ENCODE results near the gene DLEC1. TPM values are rescaled to one million over a fixed set of nuclear protein-coding genes. Genes with fewer than 3 reads are reported as not detected.

The DLEC1 gene
- total and polyA plus RNA-seq, 2 experiments from 2014 or later, result 0.31 to 0.66 TPM

DNA sequence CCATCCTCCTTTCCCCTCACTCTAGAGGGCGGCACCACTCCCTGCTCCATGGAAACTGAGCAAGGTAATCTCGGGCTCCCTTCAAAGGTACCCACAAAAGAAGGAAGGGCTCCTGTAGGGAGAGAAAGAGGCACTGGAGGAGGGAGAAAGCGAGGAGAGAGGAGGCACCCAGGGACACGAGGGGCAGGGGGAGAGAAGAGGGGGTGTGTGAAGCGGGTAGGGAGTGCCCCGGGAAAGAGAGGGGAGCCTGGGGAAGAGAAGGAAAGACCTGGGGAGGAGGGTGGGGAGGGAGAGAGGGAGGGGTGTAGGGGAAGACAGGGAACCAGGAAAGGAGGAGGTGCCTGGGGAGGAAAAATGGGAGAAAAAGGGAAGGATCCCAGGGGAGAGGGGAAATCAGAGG, 47.9 kb upstream of the DLEC1 start:
- Histone ChIP-seq H3K36me3 (ENCODE audit: insufficient read depth) (no peaks in the 10 kb centered on the region), H3K4me3 (peak overlapping the region; percentile 51), H3K4me2 (peak overlapping the region; percentile 80), H3K9me2 (ENCODE audit: insufficient read depth) (no peaks in the 10 kb centered on the region), H3K79me2 (replicated peaks; ENCODE audit: insufficient read depth) (no peaks in the 10 kb centered on the region), H4K20me1 (replicated peaks; ENCODE audit: insufficient read depth) (no peaks in the 10 kb centered on the region), H3K4me1 (ENCODE audit: insufficient read depth) (peaks cover 11% of the 10 kb centered on the region; the same call in 1 of the 2 replicates), H3K27ac (ENCODE audit: low read depth) (no peak overlapping the region), H2AFZ (peak overlapping the region; percentile 96), H3F3A (replicated peaks; ENCODE audit: low read depth) (peaks cover 4% of the 10 kb centered on the region; the same call in 1 of the 2 replicates), H3K27me3 (ENCODE audit: insufficient read depth) (no peaks in the 10 kb centered on the region)
- DNase-seq (ENCODE audit: low spot score) (peak; percentile 30), ATAC-seq (peak; percentile 17)
- peak overlapping the region; percentile 49 for H3K4me3 Mint-ChIP-seq
- no peak overlapping the region for H3K27ac Mint-ChIP-seq
- no peaks in the 10 kb centered on the region for H3K9me3 Mint-ChIP-seq
- peaks cover 20% of the 10 kb centered on the region for H3K27me3 Mint-ChIP-seq (ENCODE audit: insufficient read depth, low read depth, poor library complexity)
- TF ChIP-seq, protein P1, sequence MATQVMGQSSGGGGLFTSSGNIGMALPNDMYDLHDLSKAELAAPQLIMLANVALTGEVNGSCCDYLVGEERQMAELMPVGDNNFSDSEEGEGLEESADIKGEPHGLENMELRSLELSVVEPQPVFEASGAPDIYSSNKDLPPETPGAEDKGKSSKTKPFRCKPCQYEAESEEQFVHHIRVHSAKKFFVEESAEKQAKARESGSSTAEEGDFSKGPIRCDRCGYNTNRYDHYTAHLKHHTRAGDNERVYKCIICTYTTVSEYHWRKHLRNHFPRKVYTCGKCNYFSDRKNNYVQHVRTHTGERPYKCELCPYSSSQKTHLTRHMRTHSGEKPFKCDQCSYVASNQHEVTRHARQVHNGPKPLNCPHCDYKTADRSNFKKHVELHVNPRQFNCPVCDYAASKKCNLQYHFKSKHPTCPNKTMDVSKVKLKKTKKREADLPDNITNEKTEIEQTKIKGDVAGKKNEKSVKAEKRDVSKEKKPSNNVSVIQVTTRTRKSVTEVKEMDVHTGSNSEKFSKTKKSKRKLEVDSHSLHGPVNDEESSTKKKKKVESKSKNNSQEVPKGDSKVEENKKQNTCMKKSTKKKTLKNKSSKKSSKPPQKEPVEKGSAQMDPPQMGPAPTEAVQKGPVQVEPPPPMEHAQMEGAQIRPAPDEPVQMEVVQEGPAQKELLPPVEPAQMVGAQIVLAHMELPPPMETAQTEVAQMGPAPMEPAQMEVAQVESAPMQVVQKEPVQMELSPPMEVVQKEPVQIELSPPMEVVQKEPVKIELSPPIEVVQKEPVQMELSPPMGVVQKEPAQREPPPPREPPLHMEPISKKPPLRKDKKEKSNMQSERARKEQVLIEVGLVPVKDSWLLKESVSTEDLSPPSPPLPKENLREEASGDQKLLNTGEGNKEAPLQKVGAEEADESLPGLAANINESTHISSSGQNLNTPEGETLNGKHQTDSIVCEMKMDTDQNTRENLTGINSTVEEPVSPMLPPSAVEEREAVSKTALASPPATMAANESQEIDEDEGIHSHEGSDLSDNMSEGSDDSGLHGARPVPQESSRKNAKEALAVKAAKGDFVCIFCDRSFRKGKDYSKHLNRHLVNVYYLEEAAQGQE (IDR thresholded peaks at IDR 0.05; ENCODE audit: unreplicated experiment), result no peak
- TF ChIP-seq, protein P2, sequence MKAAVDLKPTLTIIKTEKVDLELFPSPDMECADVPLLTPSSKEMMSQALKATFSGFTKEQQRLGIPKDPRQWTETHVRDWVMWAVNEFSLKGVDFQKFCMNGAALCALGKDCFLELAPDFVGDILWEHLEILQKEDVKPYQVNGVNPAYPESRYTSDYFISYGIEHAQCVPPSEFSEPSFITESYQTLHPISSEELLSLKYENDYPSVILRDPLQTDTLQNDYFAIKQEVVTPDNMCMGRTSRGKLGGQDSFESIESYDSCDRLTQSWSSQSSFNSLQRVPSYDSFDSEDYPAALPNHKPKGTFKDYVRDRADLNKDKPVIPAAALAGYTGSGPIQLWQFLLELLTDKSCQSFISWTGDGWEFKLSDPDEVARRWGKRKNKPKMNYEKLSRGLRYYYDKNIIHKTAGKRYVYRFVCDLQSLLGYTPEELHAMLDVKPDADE (IDR thresholded peaks at IDR 0.05), result no peak
- TF ChIP-seq, protein P3, sequence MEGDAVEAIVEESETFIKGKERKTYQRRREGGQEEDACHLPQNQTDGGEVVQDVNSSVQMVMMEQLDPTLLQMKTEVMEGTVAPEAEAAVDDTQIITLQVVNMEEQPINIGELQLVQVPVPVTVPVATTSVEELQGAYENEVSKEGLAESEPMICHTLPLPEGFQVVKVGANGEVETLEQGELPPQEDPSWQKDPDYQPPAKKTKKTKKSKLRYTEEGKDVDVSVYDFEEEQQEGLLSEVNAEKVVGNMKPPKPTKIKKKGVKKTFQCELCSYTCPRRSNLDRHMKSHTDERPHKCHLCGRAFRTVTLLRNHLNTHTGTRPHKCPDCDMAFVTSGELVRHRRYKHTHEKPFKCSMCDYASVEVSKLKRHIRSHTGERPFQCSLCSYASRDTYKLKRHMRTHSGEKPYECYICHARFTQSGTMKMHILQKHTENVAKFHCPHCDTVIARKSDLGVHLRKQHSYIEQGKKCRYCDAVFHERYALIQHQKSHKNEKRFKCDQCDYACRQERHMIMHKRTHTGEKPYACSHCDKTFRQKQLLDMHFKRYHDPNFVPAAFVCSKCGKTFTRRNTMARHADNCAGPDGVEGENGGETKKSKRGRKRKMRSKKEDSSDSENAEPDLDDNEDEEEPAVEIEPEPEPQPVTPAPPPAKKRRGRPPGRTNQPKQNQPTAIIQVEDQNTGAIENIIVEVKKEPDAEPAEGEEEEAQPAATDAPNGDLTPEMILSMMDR (conservative IDR thresholded peaks at IDR 0.05; ENCODE audit: low read depth in 2 of 2), result peak in 1 of 2 experiments; percentile 21; a peak in 1 of 4 replicates
- no peak for TF ChIP-seq JUNB (IDR thresholded peaks at IDR 0.05; ENCODE audit: unreplicated experiment)
- no peaks in the 10 kb centered on the region for H3K36me3 Mint-ChIP-seq (ENCODE audit: low read depth)
- H3K4me1 Mint-ChIP-seq, result peaks cover 12% of the 10 kb centered on the region

DNA sequence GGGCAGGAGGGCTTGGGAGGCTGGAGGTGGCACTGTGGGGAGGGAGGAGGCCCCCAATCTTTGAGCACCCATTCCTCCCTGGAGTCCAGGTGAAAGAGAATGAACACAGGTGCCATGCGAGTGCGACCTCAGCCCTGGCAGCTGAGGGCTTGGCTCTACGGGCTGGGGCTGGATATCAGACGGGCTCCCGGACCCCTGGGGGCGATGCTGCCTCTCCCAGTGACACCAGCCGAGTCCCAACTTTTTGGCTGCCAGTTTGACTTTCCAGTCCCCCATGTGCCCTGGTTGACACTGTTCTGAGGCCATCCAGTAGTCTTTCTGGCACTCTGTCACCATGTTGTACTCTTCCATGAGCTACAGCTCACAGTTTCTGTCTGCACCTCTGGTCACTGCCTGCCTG, 47.2 kb upstream of the DLEC1 start:
- peaks cover 11% of the 10 kb centered on the region; the same call in 1 of the 2 replicates for H3K4me1 ChIP-seq (ENCODE audit: insufficient read depth)
- ATAC-seq (no peak), DNase-seq (ENCODE audit: low spot score) (no peak)
- H3K27me3 ChIP-seq (ENCODE audit: insufficient read depth), result no peaks in the 10 kb centered on the region
- peaks cover 12% of the 10 kb centered on the region; the same call in 2 of the 3 replicates for H3K4me1 Mint-ChIP-seq
- peak overlapping the region; percentile 96 for H2AFZ ChIP-seq
- no peak overlapping the region for H3K4me2 ChIP-seq
- H3K27ac Mint-ChIP-seq, result no peak overlapping the region
- H3K36me3 ChIP-seq (ENCODE audit: insufficient read depth), result no peaks in the 10 kb centered on the region
- H3K27me3 Mint-ChIP-seq (ENCODE audit: insufficient read depth, low read depth, poor library complexity), result peaks cover 20% of the 10 kb centered on the region
- H3K9me2 ChIP-seq (ENCODE audit: insufficient read depth), result no peaks in the 10 kb centered on the region
- H3K4me3 ChIP-seq, result no peak overlapping the region
- no peaks in the 10 kb centered on the region for H3K79me2 ChIP-seq (replicated peaks; ENCODE audit: insufficient read depth)
- H3F3A ChIP-seq (replicated peaks; ENCODE audit: low read depth), result peaks cover 4% of the 10 kb centered on the region; the same call in 1 of the 2 replicates
- no peak overlapping the region for H3K27ac ChIP-seq (ENCODE audit: low read depth)
- no peaks in the 10 kb centered on the region for H3K36me3 Mint-ChIP-seq (ENCODE audit: low read depth)
- no peak overlapping the region for H3K4me3 Mint-ChIP-seq
- H4K20me1 ChIP-seq (replicated peaks; ENCODE audit: insufficient read depth), result no peaks in the 10 kb centered on the region
- no peaks in the 10 kb centered on the region for H3K9me3 Mint-ChIP-seq
- TF ChIP-seq CREB1 (CRISPR knock-in tag; IDR thresholded peaks at IDR 0.05; ENCODE audit: low read depth) (no peak), ZNF114 (CRISPR knock-in tag; IDR thresholded peaks at IDR 0.05) (no peak), STAT1 (IDR thresholded peaks at IDR 0.05; ENCODE audit: unreplicated experiment) (no peak)

Measured in GM23338 (cell line).